Activated CD4-positive, alpha-beta T cell treated with anti-CD3 and anti-CD28 coated beads for 4 hours (primary cell): ENCODE data around the gene CA12.

Experiments
- DNase-seq, 2 donors: peaks; one replicate each; pipeline ENCODE4 v3.0.0-alpha.2; 2020

CA12 gene

GRCh38 chr15:63374686-63375520 is 6.7 kb downstream of the CA12 start:
- DNase-seq: no peak

DNA sequence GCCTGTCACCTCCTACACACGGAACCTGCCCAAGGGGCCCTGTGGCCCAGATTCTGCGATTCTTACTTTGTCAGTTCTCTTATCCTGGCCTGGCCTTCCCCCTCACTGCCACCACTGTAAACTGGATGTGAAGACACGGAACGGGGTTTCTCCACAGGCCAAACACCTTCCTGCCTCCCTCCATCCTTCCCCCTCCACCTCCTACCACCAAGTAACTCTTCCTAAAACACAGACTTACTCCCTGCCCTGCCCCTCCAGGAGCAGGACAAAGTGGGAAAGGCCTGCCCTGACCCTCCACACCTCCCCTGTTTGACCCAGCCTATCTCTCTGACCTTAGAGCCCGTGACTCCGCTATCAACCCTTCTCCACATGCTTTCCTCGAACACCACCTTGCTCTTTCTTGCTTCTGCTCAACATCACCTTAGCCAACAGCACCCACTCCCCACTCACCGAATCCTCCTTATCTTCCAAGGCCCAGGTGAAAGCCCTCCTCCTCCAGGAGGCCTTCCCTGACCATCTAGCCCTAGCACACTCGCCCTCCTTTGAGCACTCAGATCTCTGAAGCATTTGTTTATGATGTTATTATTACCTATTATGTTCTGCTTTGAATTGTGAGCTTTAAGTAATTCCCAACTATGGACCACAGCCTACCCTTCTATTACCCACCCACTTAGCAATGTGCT is 7.6 kb downstream of the CA12 start:
- DNase-seq: no peak

DNA sequence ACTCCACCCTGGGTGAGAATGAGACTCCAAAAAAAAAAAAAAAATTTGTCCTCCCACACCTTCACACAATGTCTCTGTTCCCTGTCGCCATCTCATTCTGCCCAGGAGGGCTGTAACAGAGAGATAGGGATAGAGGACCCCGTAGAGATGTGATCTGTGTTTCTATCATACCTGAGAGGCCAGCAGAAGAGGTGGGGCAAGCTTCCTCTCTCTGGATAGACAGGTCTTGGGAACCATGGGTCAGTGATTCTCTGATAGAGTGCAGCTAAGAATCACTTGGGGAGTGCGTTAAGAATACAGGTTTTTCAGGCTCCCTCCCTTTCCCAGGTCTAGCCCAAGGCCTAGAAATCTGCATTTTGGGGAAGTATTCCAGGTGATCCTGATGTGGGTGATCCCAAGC is 8.3 kb downstream of the CA12 start:
- no peak for DNase-seq

GRCh38 chr15:63372753-63373152 is 8.9 kb downstream of the CA12 start:
- DNase-seq: no peak

DNA sequence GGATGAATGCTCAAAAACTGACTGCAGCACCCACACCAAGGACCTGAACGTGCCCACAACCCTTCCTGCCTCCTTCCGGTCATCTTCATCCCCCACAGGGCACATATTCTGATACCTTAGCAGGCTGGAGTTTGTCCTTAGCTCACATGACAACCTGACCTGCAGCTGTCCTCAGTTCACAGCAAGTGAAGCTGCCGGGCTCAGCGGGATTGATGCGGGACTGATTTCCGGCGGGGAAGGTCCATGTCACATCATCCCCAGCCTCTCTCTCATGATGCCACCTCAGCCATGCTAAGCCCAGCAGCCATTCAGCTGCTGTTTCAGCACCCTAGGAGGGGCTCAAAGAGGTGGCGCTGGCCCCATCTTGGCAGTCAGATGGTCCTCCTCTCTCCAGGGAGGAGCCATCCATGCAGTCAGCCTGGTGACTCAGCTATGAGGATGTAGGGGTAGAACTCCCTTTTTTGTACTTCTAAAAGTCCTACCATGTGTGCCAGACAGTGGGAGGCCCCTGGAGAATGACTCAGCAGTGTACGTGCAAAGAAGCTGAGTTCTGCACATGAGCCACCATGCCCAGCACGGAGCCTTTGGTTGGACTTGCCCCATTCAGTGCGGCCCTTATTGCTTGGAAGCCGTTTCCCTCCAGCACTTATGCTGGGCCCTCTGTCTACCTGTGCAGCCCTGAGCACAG is 9.5 kb downstream of the CA12 start:
- DNase-seq: no peak

DNA sequence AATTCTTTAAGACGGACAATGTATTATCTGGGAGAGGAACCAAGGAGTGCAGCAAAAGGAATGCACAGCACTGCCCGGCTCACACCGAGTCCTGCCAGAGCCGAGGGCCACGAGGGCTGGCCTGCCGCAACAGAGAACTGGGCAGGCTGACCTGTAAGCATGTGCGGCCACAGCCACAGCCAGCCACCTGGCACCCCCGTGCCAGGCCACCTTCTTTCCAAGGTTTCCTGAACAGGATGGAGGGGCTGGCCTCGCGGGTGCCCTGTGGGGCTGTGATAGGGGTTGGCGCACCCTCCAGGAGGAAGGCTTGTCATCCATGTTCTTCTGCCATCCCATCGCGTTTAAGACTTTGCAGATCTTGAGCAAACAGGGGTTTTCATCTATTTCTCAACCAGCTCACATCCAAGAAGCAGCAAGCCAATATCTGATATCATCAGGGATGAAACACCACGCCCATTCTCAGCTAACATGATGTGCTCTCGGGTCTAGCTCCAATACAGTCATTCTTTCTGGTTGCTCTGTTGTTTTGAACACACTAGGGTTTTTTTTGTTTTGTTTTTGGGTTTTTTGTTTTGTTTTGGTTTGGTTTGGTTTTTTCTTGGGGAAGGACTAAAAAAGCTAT is 10.2 kb downstream of the CA12 start:
- no peak for DNase-seq

- no peak for DNase-seq
Measured at GRCh38 chr15:63370764-63371163, 10.9 kb downstream of the CA12 start.

- no peak for DNase-seq
Measured at GRCh38 chr15:63369781-63370180, 11.9 kb downstream of the CA12 start.

DNA sequence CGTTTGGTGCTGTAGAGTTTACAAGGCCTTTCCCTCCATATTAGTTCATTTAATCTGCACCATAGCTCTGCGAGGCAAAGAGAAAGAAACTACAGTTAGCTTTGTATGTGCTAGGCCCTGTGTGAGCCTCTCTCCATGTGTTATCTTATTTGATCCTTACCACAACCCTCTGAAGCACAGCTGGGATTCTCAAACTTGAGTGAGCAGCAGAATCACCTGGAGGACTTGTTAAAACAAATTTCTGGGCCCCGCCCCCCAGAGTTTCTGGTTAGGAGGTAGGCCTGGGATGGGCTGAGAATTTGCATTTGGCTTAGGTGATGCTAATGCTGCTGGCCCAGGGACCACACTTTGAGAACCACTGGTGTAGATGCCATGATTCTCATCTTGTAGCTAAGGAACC is 12.3 kb downstream of the CA12 start:
- DNase-seq: no peak

- DNase-seq: no peak
Measured at GRCh38 chr15:63368503-63368902, 13.1 kb downstream of the CA12 start.

DNA sequence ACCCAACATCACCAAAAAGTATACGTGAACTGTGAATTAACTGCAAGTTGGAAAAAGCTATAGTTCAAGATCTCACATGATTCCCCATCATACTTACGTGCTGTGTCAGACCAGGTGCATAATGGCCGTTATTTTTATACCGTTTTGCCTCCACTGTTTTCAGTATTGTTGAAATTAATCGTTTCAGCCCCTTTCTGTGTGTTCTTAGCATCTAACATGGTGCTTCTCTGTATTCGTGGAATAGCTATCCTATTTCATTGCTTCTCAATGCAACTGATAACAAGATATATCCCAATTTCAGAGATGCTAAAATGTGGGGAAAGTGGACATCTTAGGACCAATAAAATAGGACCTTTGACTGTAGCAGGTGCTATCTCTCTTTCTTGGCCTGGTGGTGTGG is 13.7 kb downstream of the CA12 start:
- DNase-seq: no peak

- no peak for DNase-seq
Measured at GRCh38 chr15:63367390-63367789, 14.3 kb downstream of the CA12 start.

DNA sequence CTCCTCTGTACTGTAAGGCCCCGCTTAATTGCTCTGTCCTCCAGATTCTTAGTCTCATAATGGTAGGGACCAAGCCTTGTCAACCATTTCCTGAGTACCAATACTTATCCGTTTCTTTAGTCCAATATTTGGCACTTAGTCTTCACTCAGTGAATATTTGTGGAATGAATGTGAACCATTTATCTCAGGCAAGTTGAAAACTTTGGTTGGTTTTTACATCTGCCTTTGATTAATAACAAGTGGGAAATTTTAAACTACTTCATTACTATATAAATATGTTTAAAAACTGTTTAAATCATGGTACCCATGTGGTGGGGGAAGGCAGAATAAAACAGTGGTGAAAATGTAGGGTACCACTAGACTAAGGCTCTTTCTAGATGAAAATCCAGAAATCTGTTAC is 15.2 kb downstream of the CA12 start:
- no peak for DNase-seq

DNA sequence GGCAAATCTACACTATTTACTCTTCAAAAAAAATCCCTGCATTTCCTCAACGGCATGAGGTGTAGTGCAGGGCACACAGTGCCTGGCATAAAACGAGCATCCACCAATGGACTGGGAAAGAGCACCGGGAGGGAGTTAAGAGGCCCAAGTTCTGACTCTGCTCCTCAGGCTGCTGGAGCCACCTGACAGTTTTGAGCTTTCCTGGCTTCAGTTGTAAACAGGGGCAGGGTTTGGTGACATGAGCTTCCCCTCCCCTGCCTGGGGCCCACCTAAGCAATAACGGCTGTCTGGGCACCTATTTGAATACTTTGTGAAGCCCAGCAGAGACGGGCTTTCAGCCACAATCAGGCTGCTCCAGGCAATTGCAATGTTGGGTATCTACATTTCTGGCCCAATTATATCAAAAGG is 16.4 kb downstream of the CA12 start:
- no peak for DNase-seq

DNA sequence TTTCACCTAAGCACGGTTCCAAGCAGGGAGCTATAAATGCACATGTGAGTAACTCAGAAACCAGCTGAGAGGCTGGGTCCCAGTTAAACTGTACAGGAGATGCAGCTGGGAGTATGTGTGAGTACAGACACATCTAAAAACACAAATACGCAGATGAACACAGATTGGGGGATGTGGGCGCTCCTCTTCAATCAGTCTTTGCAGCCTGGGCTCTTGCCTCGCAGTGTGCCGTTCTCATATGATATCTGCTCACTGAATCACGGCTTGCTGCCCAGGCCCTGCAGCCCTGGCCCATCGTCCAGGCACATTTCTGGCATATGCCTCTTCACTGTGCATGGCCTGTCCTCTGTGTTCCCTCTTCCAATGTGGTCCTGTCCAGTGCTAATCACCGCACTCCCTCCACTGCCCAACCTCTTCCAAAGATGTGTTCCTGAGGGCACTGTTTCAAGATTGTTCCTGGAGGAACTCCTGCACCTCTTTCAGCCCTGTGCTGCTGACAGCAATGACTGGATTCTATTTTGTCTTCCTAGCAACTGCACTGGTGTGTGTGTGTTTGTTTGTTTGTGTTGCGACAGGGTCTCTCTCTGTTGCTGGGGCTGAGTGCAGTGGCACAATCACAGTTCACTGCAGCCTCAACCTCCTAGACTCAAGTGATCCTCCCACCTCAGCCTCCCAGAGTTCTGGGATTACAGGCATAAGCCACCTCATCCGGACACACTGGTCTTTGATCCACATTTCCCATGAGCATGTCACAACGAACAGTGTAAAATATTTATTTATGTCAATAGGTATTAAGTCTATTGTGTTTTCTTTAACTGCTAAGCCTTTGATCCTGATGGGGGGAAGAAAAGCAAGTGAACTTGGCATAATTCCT is 17.0 kb downstream of the CA12 start:
- no peak for DNase-seq

DNA sequence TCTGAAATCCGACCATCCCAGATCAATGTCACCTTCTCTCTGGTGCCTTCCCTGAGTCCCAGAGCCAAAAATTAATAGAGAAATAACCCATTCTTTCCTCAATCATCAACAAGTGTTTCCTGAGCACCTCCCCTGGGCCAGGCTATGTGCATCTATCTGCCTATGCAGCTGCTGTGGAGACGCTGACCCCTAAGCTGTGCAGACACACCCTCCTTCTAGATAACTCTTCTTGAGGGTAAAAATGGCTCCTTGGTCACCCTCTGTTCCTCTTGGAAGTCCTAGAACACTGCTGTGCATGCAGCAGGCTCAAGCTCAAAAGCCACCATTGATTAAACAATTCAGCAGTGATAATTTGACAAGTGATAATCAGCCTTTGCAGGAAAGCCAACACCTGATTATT is 18.4 kb downstream of the CA12 start:
- DNase-seq: no peak

DNA sequence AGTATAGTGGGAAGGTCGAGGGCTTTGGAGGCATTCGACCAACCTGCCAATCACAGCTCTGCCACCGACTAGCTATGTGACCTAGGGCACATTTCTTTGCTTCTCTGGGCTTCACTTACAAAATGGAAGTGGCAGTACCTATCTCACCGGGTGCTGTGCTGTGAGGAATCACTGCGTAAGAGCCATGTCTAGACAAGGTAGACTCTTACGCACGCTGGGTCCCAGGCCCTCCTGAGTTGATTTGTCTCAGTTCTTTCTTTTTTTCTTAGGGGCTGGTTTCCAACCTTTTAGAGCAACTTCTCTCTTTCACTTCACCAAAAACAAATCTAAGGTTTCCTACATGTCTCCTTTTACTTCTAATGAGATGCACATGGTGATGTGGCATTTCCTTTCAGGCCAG is 18.8 kb downstream of the CA12 start:
- DNase-seq: no peak

- no peak for DNase-seq
Measured at GRCh38 chr15:63362196-63362595, 19.4 kb downstream of the CA12 start.

DNA sequence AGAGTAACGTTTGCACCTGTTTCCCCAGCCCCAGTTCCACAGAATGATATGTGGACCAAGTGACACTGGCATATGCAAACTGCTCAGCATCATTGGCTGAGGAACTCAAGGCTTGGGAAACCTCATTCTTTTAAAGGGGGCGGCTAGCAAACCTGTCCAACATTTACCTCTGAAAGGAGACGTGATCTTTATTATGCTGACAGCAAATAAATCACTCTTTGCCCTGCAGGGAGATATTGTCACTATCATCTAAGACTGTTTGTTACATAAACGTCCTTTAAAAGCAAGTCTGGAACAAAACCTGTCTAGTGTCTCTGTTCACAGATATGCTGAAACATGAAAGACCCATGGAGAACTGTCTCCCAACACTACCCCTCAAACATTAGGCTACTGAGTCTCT is 21.5 kb downstream of the CA12 start:
- no peak for DNase-seq

GRCh38 chr15:63358241-63359029 is 23.2 kb downstream of the CA12 start:
- no peak for DNase-seq

- no peak for DNase-seq
Measured at GRCh38 chr15:63357731-63358130, 23.9 kb downstream of the CA12 start.

DNA sequence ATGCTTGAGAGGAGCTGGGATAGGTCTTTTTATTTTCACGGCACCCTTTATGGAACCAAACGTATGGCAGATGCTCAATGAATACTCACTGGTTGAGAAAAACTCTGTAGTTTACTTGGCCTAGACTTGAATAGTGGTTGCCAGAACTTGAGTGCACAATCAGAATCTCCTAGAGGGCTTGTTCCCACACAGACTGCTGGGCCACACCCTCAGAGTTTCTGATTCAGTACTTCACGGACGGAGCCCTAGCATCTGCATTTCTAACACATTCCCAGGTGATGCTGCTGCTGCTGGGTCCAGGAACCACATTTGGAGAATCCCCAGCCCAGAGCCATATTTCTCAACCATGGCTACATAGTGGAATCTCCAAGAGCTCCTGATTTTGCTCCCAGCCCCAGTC is 24.6 kb downstream of the CA12 start:
- no peak for DNase-seq
